Measurements from ENCODE around the gene KIAA1328. TPM values are rescaled to one million over a fixed set of nuclear protein-coding genes. Genes with fewer than 3 reads are reported as not detected.

The KIAA1328 gene
- total RNA-seq, 6 donors from 2014 or later, result 10.6 to 66.0 (median 28.8) TPM

DNA sequence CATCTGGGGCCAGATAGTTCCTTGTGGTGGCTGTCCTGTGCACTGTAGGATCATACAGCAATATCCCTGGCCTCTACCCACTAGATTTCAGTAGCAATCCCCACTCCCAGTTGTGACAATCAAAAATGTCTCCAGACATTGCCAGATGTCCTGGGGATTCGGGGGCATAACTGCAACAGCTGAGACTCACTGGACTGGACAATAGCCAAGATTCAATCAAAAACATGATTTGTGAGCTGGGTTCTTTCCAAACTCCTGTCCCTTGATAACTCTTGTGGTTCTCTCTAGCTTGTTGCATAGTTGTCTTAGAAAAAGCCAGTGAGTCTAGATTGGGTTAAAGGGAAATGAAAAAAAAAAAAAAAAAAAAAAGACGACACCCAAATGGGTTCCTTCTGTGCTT, 443.3 kb downstream of the KIAA1328 start:
- H3K9me3 ChIP-seq, result peaks cover 0 to 2% (median 0%) of the 10 kb centered on the region in 4 donors
- WGBS, 2 donors, result 55 to 64% methylated on average over 2 of the region's 2 CpGs
- peaks cover 0 to 12% (median 4%) of the 10 kb centered on the region in 4 donors for H3K27me3 ChIP-seq
- no peak for TF ChIP-seq POLR2A (IDR thresholded peaks at IDR 0.05)
- no peak for TF ChIP-seq EP300 (IDR thresholded peaks at IDR 0.05)
- TF ChIP-seq, protein P1, sequence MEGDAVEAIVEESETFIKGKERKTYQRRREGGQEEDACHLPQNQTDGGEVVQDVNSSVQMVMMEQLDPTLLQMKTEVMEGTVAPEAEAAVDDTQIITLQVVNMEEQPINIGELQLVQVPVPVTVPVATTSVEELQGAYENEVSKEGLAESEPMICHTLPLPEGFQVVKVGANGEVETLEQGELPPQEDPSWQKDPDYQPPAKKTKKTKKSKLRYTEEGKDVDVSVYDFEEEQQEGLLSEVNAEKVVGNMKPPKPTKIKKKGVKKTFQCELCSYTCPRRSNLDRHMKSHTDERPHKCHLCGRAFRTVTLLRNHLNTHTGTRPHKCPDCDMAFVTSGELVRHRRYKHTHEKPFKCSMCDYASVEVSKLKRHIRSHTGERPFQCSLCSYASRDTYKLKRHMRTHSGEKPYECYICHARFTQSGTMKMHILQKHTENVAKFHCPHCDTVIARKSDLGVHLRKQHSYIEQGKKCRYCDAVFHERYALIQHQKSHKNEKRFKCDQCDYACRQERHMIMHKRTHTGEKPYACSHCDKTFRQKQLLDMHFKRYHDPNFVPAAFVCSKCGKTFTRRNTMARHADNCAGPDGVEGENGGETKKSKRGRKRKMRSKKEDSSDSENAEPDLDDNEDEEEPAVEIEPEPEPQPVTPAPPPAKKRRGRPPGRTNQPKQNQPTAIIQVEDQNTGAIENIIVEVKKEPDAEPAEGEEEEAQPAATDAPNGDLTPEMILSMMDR (IDR thresholded peaks at IDR 0.05), result no peak
- no peak for TF ChIP-seq POLR2AphosphoS5 (IDR thresholded peaks at IDR 0.05)
- ATAC-seq (ENCODE audit: low FRiP score in 2 of 2), result no peak
- H3K4me1 ChIP-seq, result peaks cover 0 to 12% (median 0%) of the 10 kb centered on the region in 4 donors
- no peak overlapping the region for H3K27ac ChIP-seq
- no peaks in the 10 kb centered on the region for H3K36me3 ChIP-seq
- H3K4me3 ChIP-seq, result no peak overlapping the region
- no peak for DNase-seq

DNA sequence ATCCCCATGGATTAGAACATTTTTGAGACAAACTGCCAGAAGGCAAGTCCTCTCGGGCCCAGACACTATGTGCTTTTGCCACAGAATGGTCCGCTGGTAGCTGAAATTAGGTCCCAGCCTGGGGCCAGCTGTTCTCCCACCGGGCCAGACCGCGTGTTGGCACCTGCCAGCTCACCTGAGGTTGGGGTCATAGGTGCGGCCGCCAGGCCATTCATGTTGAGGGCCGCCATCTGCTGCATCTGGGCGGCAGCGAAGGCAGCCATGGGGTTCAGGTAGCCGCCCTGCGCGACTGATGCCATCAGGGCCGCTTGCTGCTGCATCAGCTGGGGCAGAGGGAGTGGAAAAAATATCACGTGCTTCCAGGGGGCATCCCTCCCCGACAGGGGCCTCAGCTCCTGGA, 443.9 kb downstream of the KIAA1328 start:
- peaks cover 0 to 12% (median 0%) of the 10 kb centered on the region in 4 donors for H3K4me1 ChIP-seq
- no peak for ATAC-seq (ENCODE audit: low FRiP score in 2 of 2)
- DNase-seq, result no peak
- peaks cover 0 to 2% (median 0%) of the 10 kb centered on the region in 4 donors for H3K9me3 ChIP-seq
- no peak overlapping the region for H3K27ac ChIP-seq
- no peak overlapping the region for H3K4me3 ChIP-seq
- peaks cover 0 to 12% (median 4%) of the 10 kb centered on the region in 4 donors for H3K27me3 ChIP-seq
- no peaks in the 10 kb centered on the region for H3K36me3 ChIP-seq
- 81% methylated on average over 2 to 16 of the region's 16 CpGs for WGBS, 2 donors
- TF ChIP-seq EP300 (IDR thresholded peaks at IDR 0.05) (no peak), POLR2AphosphoS5 (IDR thresholded peaks at IDR 0.05) (no peak), POLR2A (IDR thresholded peaks at IDR 0.05) (no peak)
- TF ChIP-seq, protein P1 (IDR thresholded peaks at IDR 0.05), result no peak

DNA sequence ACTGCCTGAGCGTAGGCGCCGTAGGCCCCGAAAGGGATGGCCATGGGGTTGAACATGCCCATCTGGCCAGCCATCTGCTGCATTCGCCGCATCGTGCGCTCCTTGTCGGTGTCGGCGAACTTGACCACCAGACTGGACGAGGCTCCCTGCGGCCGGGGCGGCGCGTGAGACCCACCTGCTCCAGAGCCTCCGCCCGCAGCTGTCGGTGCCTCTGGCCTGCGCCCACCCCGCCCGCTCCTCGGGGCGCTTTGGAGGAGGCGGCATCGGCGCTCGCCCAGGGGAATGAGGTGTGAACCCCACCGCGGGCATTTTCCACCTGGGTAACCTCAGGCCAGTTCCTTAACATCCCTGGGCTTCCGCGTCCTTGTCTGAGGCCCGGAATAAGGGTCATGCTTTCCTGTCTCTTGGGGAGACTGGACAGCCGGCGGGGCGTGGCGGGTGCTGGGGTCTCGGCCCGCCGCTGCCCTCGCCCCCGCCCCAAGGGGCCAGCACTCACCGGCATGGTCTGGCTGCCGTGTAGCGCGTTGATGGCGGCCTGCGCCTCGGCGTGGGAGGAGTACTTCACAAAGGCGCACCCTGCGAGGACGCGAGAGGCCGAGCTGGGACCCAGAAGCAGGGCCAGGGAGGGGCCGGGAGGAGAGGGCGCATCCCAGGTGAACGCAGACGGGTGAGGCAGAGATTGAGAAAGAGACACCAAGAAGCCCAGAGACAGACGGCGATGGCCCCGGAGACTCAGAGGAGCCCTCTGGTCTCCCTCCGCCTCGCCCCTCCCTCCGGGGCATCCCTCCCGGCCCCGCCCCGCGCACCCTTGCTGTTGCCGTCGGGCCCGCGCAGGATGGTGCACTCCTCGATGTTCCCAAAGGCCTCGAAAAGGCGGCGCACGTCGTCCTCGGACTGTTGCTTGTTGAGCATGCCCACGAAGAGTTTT, 445.6 kb downstream of the KIAA1328 start:
- H3K4me1 ChIP-seq, result peaks cover 0 to 12% (median 0%) of the 10 kb centered on the region in 4 donors
- peaks cover 0 to 12% (median 4%) of the 10 kb centered on the region in 4 donors for H3K27me3 ChIP-seq
- H3K4me3 ChIP-seq, result no peak overlapping the region
- no peaks in the 10 kb centered on the region for H3K36me3 ChIP-seq
- WGBS, 2 donors, result 14 to 19% methylated on average over 30 to 75 of the region's 82 CpGs
- TF ChIP-seq POLR2AphosphoS5 (IDR thresholded peaks at IDR 0.05) (no peak), EP300 (IDR thresholded peaks at IDR 0.05) (no peak), POLR2A (IDR thresholded peaks at IDR 0.05) (no peak)
- TF ChIP-seq, protein P1 (IDR thresholded peaks at IDR 0.05), result no peak
- ATAC-seq (ENCODE audit: low FRiP score in 2 of 2) (no peak), DNase-seq (peak in 1 of 2 donors; percentile 81)
- H3K9me3 ChIP-seq, result peaks cover 0 to 2% (median 0%) of the 10 kb centered on the region in 4 donors
- no peak overlapping the region for H3K27ac ChIP-seq

DNA sequence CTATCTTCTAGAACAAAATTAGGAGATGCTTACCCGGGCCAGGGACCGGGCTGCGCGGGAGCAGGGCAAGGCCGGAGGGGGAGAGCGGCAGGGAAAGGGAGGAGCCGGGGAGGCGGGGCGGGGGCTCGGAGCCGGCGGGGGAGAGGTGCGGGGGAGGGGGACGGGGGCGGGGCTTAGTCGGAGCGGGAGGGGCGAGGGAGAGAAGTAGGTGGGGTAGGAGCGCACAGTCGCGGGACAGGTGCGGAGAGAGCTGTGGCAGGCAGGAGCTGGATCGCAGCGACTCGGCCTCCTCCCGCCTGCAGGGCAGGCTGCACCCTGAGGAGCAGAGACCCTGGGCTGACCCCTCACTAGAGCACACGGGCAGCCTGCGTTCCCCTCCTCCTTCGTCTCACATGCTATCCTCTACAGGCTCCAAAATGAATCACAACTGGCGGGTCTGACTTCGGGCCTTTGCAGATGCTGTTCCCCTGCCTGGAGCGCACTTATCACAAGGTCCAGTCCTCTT, 446.4 kb downstream of the KIAA1328 start:
- no peak for TF ChIP-seq POLR2A (IDR thresholded peaks at IDR 0.05)
- TF ChIP-seq, protein P1 (IDR thresholded peaks at IDR 0.05), result no peak
- TF ChIP-seq EP300 (IDR thresholded peaks at IDR 0.05), result no peak
- TF ChIP-seq POLR2AphosphoS5 (IDR thresholded peaks at IDR 0.05), result no peak
- Histone ChIP-seq H3K27ac (no peak overlapping the region), H3K27me3 (peaks cover 0 to 12% (median 4%) of the 10 kb centered on the region in 4 donors), H3K4me3 (no peak overlapping the region), H3K9me3 (peaks cover 0 to 2% (median 0%) of the 10 kb centered on the region in 4 donors), H3K36me3 (no peaks in the 10 kb centered on the region), H3K4me1 (peaks cover 0 to 12% (median 0%) of the 10 kb centered on the region in 4 donors)
- DNase-seq, result no peak
- no peak for ATAC-seq (ENCODE audit: low FRiP score in 2 of 2)
- 22 to 65% methylated on average over 5 to 32 of the region's 32 CpGs for WGBS, 2 donors

Measured in upper lobe of left lung (tissue), 6 donors.